ENCODE results near the gene TMEM106A. TPM values are rescaled to one million over a fixed set of nuclear protein-coding genes. Genes with fewer than 3 reads are reported as not detected.

TMEM106A gene
- total and polyA plus RNA-seq, 2 donors (not counting 1 experiment from before 2014, with no cell fraction given) = 1.5 to 9.3 TPM

DNA sequence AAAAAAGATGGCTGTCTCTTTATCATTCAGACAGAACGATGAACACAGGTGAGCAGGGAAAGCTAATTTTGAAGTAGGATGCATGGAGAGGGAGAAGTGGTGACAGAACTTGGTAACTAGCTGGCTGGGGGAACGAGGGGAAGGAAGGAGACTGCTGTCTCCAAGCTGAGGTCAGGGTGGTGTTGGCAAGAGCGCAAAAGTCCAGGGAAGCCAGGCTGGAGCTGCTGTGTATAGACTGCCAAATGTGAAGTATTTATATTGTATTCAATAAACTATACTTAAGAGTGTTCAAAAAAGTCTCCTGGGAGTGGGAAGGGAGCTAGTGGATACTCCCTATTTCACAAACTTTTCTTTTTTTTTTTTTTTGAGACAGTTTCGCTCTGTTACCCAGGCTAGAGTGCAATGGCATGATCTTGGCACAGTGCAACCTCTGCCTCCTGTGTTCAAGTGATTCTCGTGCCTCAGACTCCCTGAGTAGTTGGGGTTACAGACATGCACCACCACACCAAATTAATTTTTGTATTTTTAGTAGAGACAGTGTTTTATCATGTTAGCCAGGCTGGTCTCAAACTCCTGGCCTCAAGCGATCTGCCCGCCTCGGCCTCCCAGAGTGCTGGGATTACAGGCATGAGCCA lies 8.2 kb downstream of the TMEM106A start:
- H3K9ac ChIP-seq (ENCODE audit: insufficient read depth, low read length) = no peak overlapping the region
- no peaks in the 10 kb centered on the region for H4K20me1 ChIP-seq (ENCODE audit: control insufficient read depth, extremely low read depth, insufficient read depth, low read length)
- no peak overlapping the region for H3K27ac ChIP-seq (ENCODE audit: insufficient read depth, low read length)
- peaks cover 13% of the 10 kb centered on the region for H3K36me3 ChIP-seq (ENCODE audit: control insufficient read depth, insufficient read depth, low read length)
- H2AFZ ChIP-seq (ENCODE audit: low read length) = no peak overlapping the region
- H3K27me3 ChIP-seq (ENCODE audit: control insufficient read depth, insufficient read depth, low read length) = no peaks in the 10 kb centered on the region
- no peaks in the 10 kb centered on the region for H3K79me2 ChIP-seq (ENCODE audit: control insufficient read depth, insufficient read depth, low read length)
- H3K4me2 ChIP-seq (ENCODE audit: extremely low read depth, insufficient read depth, low read length) = no peak overlapping the region
- no peaks in the 10 kb centered on the region for H3K9me3 ChIP-seq (ENCODE audit: control insufficient read depth, insufficient read depth, low read depth, low read length)
- H3K4me3 ChIP-seq (replicated peaks in 1 of 4; ENCODE audit: control extremely low read depth in 1 of 4, insufficient read depth in 1 of 4, low read depth in 3 of 4, low read length in 4 of 4) = no peak overlapping the region
- no peaks in the 10 kb centered on the region for H3K4me1 ChIP-seq (ENCODE audit: control insufficient read depth, extremely low read depth, insufficient read depth, low read length)
- no peak for TF ChIP-seq EZH2 (IDR thresholded peaks at IDR 0.05; ENCODE audit: low read length, missing control alignments)
- TF ChIP-seq, protein P1, sequence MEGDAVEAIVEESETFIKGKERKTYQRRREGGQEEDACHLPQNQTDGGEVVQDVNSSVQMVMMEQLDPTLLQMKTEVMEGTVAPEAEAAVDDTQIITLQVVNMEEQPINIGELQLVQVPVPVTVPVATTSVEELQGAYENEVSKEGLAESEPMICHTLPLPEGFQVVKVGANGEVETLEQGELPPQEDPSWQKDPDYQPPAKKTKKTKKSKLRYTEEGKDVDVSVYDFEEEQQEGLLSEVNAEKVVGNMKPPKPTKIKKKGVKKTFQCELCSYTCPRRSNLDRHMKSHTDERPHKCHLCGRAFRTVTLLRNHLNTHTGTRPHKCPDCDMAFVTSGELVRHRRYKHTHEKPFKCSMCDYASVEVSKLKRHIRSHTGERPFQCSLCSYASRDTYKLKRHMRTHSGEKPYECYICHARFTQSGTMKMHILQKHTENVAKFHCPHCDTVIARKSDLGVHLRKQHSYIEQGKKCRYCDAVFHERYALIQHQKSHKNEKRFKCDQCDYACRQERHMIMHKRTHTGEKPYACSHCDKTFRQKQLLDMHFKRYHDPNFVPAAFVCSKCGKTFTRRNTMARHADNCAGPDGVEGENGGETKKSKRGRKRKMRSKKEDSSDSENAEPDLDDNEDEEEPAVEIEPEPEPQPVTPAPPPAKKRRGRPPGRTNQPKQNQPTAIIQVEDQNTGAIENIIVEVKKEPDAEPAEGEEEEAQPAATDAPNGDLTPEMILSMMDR (conservative IDR thresholded peaks at IDR 0.05 in 1 of 2, IDR thresholded peaks at IDR 0.05 in 1 of 2; ENCODE audit: low read depth in 1 of 2, low read length in 2 of 2) = no peak
- DNase-seq (ENCODE audit: low read depth in 2 of 2) = no peak

DNA sequence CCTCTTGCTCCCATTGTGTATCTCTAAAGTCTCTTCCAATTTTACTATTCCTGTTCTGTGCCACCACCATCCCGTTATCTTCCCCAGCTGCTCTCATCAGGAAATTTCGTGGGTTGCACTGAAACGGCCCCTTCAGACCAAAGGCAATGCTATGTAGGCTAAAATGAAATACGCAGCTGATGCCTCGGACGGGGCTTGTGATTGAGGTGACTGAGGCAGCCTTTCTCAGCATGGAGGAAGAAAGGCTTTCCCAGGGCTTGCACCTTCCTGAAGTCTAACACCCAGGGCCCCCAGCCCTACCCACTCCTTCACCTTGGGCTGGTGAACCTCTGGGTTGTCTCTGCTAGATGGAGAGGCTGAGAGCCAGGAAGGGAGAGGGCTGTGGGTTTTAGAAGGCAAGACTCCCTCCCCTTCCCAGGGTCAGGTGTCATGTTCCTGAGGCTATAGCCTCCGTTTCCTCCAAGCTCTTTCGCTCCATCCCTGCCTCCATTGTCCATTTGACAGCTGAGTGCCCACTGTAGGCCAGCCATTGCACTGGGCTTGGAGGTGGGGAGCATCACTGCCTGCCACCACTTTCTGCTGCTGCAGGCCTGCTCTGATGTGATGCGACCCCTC lies 8.9 kb downstream of the TMEM106A start:
- Histone ChIP-seq H3K4me3 (replicated peaks in 1 of 4; ENCODE audit: control extremely low read depth in 1 of 4, insufficient read depth in 1 of 4, low read depth in 3 of 4, low read length in 4 of 4) (no peak overlapping the region), H3K9ac (ENCODE audit: insufficient read depth, low read length) (no peak overlapping the region), H3K4me1 (ENCODE audit: control insufficient read depth, extremely low read depth, insufficient read depth, low read length) (no peaks in the 10 kb centered on the region), H3K36me3 (ENCODE audit: control insufficient read depth, insufficient read depth, low read length) (peaks cover 12% of the 10 kb centered on the region), H3K79me2 (ENCODE audit: control insufficient read depth, insufficient read depth, low read length) (no peaks in the 10 kb centered on the region), H4K20me1 (ENCODE audit: control insufficient read depth, extremely low read depth, insufficient read depth, low read length) (no peaks in the 10 kb centered on the region), H3K27me3 (ENCODE audit: control insufficient read depth, insufficient read depth, low read length) (no peaks in the 10 kb centered on the region), H3K9me3 (ENCODE audit: control insufficient read depth, insufficient read depth, low read depth, low read length) (no peaks in the 10 kb centered on the region), H3K4me2 (ENCODE audit: extremely low read depth, insufficient read depth, low read length) (no peak overlapping the region), H3K27ac (ENCODE audit: insufficient read depth, low read length) (no peak overlapping the region), H2AFZ (ENCODE audit: low read length) (no peak overlapping the region)
- no peak for TF ChIP-seq EZH2 (IDR thresholded peaks at IDR 0.05; ENCODE audit: low read length, missing control alignments)
- TF ChIP-seq, protein P1 (conservative IDR thresholded peaks at IDR 0.05 in 1 of 2, IDR thresholded peaks at IDR 0.05 in 1 of 2; ENCODE audit: low read depth in 1 of 2, low read length in 2 of 2) = no peak
- DNase-seq (ENCODE audit: low read depth in 2 of 2) = no peak

DNA sequence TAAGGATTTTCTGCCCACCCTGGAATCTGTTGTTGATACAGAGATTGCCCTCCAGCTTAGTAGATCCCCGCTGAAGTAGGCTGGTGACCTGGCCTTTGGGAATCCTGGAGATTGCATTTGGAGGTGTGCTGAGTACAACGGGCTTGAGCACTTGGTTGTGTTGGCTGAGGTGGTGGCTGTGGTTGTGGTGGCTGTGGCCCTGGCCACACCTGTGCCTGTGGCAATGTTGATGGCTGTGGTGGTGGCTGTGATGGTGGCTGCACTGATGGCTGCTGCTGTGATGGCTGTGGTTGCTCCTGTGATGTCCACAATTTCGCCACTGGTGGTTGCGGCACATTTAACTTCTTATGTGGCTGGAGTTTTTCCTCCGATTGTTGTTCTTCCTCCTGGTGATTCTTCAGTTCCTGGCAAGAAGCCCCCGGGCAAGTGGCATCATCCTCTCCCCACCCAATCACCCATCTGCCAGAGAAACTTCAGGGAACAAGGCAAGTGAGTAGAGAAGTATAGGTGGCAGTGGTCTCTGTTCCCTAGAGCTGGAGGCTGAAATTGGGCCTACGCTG lies 12.6 kb downstream of the TMEM106A start:
- no peak overlapping the region for H2AFZ ChIP-seq (ENCODE audit: low read length)
- TF ChIP-seq EZH2 (IDR thresholded peaks at IDR 0.05; ENCODE audit: low read length, missing control alignments) = no peak
- TF ChIP-seq, protein P1 (conservative IDR thresholded peaks at IDR 0.05 in 1 of 2, IDR thresholded peaks at IDR 0.05 in 1 of 2; ENCODE audit: low read depth in 1 of 2, low read length in 2 of 2) = no peak
- no peak overlapping the region for H3K4me2 ChIP-seq (ENCODE audit: extremely low read depth, insufficient read depth, low read length)
- no peaks in the 10 kb centered on the region for H3K79me2 ChIP-seq (ENCODE audit: control insufficient read depth, insufficient read depth, low read length)
- no peaks in the 10 kb centered on the region for H3K4me1 ChIP-seq (ENCODE audit: control insufficient read depth, extremely low read depth, insufficient read depth, low read length)
- no peak overlapping the region for H3K4me3 ChIP-seq (replicated peaks in 1 of 4; ENCODE audit: control extremely low read depth in 1 of 4, insufficient read depth in 1 of 4, low read depth in 3 of 4, low read length in 4 of 4)
- H3K27ac ChIP-seq (ENCODE audit: insufficient read depth, low read length) = no peak overlapping the region
- no peaks in the 10 kb centered on the region for H3K27me3 ChIP-seq (ENCODE audit: control insufficient read depth, insufficient read depth, low read length)
- H4K20me1 ChIP-seq (ENCODE audit: control insufficient read depth, extremely low read depth, insufficient read depth, low read length) = no peaks in the 10 kb centered on the region
- H3K36me3 ChIP-seq (ENCODE audit: control insufficient read depth, insufficient read depth, low read length) = peaks cover 2% of the 10 kb centered on the region
- no peak overlapping the region for H3K9ac ChIP-seq (ENCODE audit: insufficient read depth, low read length)
- H3K9me3 ChIP-seq (ENCODE audit: control insufficient read depth, insufficient read depth, low read depth, low read length) = no peaks in the 10 kb centered on the region
- DNase-seq (ENCODE audit: low read depth in 2 of 2) = no peak

All from fibroblast of lung (primary cell).